ENCODE data around the gene MRPL47.

GRCh38 chr3:179615458-179616173, 11.2 kb upstream of the MRPL47 start:
- no peak for TF ChIP-seq CTCF (IDR thresholded peaks at IDR 0.05)
- no peak for TF ChIP-seq POLR2A (IDR thresholded peaks at IDR 0.05)

All from esophagus squamous epithelium (tissue), 4 donors.